ENCODE results near the gene THAP2.
"Not testable (repeated sequence)": the region's sequence is repeated elsewhere in the genome, so short reads cannot be mapped to it uniquely, and the experiment has no call there.

THAP2 gene

DNA sequence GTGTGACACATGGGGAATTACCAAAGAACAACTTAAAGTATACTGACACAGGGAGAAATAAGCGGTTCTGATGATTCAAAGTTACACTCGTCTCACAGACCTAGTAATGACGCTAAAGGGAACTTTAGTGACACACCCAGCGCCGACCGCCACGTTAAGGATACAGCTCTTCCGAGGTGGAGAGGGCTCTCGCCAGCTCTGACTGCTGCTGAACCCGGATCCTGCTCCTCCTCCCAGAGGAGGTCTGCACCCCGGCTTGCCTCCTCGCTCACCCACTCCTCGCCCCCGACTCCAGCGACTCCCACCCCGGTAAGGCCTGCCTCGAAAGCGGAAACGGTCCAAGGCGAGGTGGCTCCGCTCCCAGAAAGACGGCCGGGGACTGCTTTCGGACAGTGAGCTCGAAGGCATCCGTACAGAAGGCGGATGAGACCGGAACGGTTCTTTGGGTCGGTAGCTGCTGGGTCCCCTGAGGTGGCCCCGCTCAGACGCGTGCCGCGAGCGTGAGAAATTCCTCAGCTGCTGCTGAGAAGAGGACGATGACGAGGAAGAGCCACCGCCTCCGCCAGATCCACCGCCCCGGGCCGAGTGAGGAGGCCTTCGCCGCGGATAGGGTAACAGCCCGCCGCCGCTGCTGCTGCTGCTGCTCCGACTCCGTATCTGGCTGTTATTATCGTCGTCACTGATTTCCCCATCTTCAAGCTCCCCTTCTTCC, 1.1 kb upstream of the THAP2 start:
- DNase-seq (ENCODE audit: low read depth in 2 of 2) = peak; percentile 60

DNA sequence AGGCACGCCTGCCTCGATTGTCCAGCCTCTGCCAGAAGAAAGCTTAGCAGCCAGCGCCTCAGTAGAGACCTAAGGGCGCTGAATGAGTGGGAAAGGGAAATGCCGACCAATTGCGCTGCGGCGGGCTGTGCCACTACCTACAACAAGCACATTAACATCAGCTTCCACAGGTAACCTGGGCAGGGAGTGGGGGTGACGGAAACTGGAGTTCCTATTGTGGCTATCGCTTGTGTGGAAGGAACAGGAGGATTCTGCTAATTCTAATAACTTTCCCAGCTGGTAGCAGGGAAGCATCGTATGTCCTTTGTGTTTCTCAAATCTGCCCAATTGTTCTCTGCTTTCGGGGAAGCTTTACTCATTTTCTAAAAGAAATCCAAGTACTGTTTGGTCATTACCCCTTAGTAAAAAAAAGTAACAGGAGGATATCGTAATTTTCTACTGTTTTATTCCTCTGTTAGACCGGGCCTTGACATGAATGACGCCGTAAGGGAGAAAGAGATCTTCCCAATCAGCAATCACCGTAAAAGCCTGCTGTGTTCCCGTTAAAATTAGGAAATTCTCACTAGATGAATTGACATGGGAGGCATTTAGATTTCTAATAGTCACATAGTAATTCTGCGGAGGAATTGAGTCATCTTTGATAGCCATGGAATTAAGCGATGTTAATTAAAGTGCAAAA, 449 bp downstream of the THAP2 start:
- no peak for DNase-seq (ENCODE audit: low read depth in 2 of 2)

DNA sequence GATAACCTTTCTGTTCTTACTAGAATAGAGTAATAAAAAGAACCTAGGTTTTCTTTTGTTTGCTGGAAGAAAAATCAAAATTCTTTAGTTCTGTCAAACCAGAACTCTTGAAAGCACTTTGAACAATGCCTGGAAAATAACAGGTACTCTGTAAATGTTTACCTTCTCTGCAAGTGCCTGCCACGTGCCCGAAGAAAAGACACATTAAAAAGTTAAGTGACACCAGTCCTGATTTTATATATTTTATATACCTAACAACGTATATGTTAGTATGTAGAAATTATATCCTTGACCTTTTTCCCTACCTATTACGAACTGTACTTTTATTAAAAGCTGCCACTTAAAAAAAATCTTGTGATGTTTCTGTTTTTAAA, 976 bp downstream of the THAP2 start:
- DNase-seq (ENCODE audit: low read depth in 2 of 2) = no peak

DNA sequence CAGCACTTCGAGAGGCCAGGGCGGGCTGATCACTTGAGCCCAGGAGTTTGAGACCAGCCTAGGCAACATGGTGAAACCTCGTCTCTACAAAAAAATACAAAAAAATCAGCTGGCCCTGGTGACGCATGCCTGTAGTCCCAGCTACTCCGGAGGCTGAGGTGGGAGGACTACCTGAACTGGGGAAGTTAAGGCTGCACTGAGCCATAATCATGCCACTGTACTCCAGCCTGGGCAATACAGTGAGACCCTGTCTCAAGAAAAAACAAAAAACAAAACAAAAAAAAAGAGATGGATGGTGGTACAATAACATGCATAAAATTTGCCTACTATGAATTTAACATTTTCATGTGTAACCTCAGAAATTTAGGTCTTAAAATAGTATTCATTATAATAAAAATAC, 2.2 kb downstream of the THAP2 start:
- no peak for DNase-seq (ENCODE audit: low read depth in 2 of 2)

DNA sequence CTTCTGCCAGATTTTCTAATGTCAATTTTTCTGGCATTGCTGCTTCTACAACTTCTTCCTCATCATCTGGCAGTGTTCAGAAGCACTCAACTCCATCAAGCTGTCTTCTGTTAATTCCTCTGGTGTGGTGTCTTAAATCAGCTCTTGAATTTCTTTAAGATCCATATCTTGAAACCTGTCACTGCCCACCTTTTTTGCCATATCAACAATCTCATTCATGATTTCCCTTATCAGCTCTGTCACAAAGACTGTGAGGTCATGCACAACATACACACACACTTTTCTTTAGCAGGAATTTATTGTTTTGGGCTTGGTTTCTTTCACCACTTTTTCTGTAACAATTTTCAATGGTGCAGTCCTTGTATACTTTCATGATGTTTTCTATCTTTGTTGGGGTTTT, 7.2 kb downstream of the THAP2 start:
- no peak for DNase-seq (ENCODE audit: low read depth in 2 of 2)

DNA sequence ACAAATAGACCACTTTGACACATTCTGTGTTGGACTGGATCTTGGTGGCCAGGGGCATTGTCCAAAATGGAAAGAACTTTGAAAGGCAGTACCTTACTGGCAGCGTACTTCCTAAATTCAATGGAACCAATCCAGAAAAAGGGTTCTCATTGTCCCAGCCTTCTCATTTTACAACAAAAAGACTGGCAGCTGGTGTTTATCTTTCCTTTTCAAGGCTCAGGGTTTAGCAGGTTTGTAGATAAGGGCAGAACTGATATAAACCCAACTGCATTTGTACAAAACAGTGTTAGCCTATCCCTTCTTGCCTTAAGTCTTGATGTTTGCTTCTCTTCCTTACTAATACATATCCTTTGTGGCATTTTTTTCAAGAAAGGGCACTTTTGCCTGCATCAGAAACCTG, 7.7 kb downstream of the THAP2 start:
- no peak for DNase-seq (ENCODE audit: low read depth in 2 of 2)

DNA sequence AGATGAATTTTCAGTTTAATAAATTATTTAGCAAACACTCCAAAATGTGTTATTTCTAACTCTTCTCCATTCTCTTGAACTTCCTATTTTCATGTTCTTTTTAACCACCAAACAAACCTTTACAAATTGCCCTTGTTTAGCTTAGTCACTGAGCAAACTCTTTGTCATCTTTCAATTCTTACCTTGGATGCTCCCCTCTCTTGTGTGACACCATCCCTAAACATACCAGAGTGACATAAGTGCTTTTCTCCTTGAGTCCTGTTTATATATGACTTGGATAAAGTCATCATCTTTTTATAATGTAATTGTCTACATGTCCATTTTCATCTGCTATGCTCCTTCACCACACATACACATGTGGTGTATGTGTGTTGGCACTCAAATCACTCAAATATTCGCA, 18.4 kb downstream of the THAP2 start:
- no peak for DNase-seq (ENCODE audit: low read depth in 2 of 2)

DNA sequence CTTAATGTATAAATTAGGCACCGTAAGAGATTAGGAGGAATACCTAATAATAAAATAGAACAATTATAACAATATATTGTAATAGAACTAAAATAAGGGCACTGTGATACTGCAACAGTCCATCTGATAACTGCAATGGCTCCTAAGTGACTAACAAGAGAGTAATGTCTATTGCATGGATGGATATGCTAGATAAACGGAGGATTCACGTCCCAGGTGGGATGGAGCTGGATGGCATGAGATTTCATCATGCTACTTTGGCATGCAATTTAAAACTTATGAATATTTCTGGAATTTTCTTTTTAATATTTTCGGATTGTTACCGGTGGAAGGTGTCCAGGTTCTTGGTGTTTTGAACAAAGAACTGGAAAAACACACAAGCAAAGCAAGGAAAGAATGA, 19.5 kb downstream of the THAP2 start:
- DNase-seq (ENCODE audit: low read depth in 2 of 2) = no peak

DNA sequence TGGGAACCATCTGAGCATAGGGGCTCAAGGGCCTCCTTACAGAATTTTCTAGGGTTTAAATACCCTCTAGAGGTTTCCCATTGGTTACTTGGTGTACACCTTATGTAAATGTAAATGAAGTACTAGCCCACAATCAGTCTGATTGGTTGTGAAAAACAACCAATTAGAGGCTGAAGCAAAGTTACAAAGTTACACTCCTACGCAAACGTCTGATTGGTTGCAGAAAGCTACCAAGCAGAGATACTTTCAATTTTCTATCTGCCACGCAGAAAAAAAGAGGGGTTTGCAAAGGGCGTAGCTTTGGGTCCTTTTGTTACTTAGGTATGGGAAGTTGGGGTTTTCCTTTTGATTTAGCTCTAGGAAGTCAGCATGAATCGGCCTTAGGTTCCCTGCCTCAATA, 20.0 kb downstream of the THAP2 start:
- DNase-seq (ENCODE audit: low read depth in 2 of 2) = no peak

DNA sequence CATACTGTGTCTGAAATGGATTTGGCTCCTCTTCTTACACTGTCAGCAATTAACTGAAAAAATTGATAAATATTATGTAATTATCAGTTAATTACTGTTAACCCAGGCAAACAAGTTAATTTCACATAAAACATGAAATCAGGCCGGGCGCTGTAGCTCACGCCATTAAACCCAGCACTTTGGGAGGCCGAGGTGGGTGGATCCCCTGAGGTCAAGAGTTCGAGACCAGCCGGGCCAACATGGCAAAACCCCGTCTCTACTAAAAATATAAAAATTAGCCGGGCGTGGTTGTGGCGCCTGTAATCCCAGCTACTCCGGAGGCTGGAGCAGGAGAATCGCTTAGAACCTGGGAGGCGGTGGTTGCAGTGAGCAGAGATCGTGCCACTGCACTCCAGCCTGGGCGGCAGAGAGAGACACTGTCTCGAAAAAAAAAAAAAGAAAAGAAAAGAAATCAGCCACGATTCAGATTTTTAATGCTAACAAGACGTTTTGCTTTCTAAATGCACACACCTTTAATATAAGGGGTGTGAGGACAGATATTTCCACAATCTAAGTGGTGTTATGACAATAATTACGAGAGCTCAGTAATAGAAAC, 21.3 kb downstream of the THAP2 start:
- DNase-seq (ENCODE audit: low read depth in 2 of 2) = no peak

DNA sequence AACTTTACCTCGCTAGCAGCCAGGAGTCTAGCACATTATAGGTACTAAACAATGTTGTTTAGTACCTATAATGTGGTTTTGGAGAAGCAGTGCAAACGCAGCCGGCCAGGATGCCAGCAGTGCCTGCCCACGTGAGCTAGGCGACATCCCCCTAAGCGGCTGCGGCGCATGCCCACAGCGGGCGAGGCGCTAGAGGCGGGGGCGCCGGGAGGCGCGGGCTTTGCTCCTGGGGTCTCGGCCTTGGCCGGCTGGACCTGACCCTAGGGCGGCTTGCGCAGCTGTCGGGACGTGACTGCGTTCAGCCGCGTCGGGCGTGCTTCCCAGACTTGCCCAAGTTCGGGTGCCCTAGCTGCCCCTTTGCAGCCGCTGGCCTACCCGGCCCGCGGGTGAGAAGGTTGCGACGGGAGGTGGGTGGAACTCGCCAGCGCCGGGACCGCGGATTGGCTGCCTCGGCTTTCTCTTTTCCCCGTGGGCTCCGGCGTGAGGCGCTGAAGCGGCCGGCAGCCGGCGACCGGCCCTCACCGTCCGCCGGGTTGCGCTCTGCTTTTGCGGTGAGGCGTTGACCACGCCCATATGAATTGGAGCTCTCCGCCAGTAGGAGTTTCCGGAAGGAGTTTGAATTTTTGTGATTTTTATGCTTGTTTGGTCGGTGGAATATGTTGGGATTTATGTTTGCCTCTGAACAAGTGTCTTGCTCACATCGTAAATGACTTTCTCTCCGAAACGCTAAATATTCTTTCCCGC, 22.0 kb downstream of the THAP2 start, which contains the start of gene TMEM19:
TMEM19 (plus strand) TSS at position 169 of the 744 bp plus-strand sequence. CDS start 599 bp downstream, outside the sequence.
- peak; percentile 62 to 71 for DNase-seq (ENCODE audit: low read depth in 2 of 2)

DNA sequence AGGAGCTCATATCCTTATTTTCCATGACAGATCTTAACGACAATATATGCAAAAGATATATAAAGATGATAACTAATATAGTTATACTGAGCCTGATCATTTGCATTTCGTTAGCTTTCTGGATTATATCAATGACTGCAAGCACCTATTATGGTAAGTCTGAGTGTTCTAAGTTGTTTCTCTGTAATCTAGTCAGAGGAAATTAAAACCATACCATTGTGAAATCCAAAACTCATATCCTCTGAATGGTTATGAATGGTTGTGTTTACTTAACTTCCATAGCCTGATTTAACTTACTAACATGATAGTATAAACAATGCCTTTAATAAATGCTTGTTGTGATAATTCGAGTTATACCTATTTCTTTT, 22.5 kb downstream of the THAP2 start:
- DNase-seq (ENCODE audit: low read depth in 2 of 2) = no peak

DNA sequence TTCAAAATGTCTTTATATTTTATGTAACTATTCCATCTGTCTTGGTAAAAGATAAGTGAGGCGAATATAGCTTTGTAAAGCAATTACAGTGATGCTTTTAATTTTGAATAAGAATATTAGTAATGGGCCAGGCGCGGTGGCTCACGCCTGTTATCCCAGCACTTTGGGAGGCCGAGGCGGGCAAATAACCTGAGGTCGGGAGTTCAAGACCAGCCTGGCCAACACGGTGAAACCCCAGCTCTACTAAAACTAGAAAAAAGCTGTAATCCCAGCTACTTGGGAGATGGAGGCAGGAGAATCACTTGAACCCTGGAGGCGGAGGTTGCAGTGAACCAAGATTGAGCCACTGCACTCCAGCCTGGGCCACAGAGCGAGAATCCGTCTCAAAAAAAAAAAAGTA, 23.1 kb downstream of the THAP2 start:
- DNase-seq (ENCODE audit: low read depth in 2 of 2) = not testable (repeated sequence)

DNA sequence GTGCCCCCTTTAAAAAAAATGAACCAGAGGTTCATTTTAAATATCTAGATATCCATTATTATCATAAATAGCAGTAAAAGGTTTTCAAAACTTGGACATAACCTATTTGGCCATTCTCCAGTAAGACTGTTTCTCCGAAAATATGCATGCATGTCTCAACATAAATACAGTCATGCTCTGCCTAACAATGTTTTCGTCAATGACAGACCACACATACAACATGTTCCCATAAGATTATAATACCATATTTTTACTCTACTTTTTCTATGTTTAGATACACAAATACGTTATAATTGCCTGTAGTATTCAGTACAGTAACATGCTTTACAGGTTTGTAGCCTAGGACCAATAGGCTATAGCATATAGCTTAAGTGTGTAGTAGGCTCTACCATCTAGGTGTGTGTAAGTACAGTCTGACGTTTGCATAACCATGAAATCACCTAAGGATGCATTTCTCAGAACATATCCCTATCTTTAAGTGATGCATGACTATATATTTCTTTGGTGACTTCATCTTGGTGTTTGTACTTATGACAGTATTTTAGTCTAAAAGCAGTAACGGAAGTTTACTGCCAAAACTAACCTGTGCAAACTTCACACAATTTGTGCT, 25.0 kb downstream of the THAP2 start:
- DNase-seq (ENCODE audit: low read depth in 2 of 2) = no peak

DNA sequence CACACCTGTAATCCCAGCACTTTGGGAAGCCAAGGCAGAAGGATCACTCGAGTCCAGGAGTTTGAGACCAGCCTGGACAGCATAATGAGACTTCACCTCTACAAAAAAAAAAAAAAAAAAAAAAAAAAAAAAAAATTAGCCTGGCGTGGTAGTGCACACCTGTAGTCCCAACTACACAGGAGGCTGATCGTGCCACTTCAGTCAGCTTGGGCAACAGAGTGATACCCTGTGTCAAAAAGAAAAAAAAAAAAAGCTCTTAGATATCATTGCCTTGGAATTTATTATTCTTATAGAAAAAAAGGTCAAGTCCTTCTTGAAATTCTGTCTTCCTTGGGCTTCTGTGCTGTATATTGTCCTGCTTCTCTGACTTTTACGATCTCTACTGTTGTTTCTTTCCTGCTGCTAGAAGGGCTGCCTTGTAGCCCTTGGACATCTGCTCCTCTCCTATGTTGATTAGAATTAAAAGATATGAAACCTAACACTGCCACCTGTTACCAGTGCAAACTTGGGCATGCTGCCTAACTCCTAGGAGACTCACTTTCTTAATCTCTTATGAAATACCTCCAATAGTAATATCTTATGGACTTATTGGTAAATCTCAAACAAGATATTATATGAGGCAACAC, 27.5 kb downstream of the THAP2 start:
- no peak for DNase-seq (ENCODE audit: low read depth in 2 of 2)

DNA sequence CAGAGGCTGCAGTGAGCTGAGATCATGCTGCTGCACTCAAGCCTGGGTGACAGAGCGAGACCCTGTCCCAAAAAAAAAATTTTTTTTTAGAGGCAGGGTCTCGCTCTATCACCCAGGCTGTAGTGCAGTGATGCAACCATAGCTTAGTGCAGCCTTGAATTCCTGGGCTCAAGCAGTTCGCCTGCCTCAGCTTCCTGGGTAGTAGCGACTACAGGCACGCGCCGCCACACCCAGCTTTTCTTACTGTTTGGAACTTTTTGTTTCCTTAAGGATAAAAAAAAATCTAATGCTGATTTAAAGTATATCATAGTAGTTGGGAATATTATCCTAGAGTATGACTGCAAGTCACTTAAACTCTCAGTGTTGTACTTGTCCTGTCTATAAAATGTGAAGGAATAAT, 29.0 kb downstream of the THAP2 start:
- DNase-seq (ENCODE audit: low read depth in 2 of 2) = no peak

DNA sequence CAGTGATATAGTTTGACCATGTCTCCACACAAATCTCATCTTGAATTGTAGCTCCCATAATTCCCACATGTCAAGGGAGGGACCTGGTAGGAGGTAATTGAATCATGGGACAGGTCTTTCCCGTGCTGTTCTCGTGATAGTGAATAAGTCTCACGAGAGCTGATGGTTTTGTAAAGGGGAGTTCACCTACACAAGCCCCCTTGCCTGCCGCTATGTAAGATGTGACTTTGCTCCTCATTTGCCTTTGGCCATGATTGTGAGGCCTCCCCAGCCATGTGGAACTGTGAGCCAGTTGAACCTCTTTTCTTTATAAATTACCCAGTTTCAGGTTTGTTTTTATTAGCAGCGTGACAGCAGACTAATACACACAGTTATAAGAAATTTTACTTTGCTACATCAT, 29.6 kb downstream of the THAP2 start:
- not testable (repeated sequence) for DNase-seq (ENCODE audit: low read depth in 2 of 2)

DNA sequence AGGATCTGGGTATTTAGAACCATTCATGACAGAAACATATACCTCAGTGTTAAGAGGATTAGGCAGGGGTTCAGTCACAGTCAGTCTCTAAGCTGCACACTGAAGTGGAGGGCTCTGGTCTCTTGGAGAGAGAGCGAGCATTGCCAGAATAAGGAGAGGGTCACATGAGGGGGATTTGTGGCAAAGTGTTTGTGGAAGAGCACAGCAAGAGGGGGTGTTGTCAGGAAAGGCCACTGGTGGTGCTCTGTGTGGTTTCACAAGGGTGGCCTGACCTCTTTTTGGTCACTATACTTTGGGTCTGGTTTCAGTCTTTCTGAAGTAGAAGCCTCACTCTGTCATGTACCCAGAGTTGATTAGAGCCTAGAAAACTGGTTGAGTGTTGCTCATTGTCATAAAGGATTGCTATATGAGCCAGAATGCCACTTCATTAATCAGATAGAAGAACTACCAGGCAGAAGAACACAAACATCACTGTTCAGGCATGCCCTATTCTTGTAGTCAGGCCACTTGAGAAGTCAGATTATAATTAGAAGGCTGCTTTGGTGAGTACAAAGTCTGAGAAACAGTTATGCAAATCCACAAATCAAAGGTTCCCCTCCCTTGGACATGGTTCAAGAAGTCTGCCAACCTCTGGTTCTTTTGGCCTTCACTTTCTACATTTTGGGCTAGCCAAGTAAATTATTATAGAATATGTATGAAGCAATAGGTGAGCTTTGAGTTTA, 30.2 kb downstream of the THAP2 start:
- DNase-seq (ENCODE audit: low read depth in 2 of 2) = no peak

DNA sequence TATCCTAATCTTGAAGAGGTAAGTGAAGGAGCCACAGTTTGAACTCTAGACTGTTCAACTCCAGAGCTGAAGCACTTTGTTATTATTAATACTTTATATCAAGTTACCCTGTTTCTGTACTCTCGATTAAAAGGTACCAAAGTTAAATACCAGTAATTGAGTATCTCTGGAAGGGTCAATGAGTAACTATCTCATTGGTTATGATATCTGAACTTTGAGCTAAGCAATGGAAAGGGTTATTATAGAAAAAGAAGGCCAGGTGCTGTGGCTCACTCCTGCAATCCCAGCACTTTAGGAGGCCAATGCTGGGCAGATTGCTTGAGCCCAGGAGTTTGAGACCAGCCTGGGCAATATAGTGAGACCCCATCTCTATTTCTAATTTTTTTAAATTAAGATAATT, 31.7 kb downstream of the THAP2 start:
- no peak for DNase-seq (ENCODE audit: low read depth in 2 of 2)

DNA sequence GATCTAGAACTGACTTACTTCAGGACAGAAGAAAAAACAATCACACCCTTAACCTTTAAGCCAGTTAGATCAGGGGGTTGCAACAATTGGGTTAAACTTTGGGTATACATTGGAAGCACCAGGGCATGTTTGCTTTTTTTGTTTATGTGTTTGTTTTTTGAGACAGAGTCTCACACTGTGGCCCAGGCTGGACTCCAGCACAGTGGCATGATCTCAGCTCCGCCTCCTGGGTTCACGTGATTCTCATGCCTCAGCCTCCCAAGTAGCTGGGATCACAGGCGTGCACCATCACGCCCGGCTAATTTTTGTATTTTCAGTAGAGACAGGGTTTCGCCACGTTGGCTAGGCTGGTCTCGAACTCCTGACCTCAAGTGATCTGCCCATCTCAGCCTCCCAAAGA, 38.1 kb downstream of the THAP2 start:
- DNase-seq (ENCODE audit: low read depth in 2 of 2) = not testable (repeated sequence)

DNA sequence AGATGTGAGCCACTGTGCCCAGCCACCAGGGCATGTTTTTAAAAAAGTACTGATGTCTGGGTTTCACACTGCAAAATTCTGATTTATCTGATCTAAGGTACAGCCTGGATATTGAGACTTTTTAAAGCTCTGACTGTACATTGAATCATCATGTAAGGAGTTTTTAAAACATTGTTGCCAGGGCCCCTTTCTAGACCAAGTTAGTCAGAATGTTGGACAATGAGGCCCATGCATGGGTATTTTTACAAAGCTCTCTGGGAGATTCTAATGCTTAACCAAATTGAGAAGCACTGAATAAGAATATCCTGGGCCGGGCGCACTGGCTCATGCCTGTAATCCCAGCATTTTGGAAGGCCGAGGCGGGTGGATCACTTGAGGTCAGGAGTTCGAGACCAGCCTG, 38.5 kb downstream of the THAP2 start:
- no peak for DNase-seq (ENCODE audit: low read depth in 2 of 2)

Measured in stimulated activated CD4-positive, alpha-beta T cell treated with anti-CD3 and anti-CD28 coated beads, Interleukin-1b, Interleukin-23, amount 100 ng/mL, for 4 hours (primary cell).